ENCODE results near the gene TCERG1. TPM values are rescaled to one million over a fixed set of nuclear protein-coding genes. Genes with fewer than 3 reads are reported as not detected.

TCERG1 gene
- polyA plus RNA-seq, 3 donors: 11.6 to 37.3 (median 18.0) TPM

DNA sequence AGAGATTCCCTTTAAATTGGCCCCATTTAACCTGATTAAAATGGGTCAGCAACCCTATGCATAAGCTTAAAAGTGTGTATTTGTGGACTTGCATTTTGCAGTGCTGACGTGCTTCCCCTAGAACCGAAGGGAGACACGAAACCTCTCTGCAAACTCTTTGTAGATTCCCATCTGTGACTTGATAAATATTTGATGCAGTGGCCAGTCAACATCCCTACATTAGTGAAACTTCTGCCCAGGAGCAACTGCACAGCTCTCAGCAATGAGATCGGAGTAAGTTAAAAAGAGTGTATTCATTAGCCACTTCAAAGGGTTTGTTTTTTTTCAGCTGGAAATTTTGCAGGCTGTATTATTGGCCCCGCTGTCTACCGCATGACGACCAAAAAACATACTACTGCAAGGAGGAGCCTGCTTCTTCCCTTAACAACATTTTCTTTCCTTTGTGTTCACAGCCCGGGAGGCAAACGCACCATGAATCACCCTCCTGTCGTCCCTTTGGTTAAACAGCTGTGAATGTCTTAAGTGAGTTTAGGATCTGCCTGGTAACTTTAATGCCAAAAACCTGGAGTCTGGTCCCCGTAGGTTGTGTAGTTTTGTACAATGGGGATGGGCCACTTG, 38.0 kb upstream of the TCERG1 start:
- H3K36me3 Mint-ChIP-seq: no peaks in the 10 kb centered on the region
- H3K4me3 Mint-ChIP-seq: no peak overlapping the region
- no peaks in the 10 kb centered on the region for H3K27me3 ChIP-seq (ENCODE audit: control insufficient read depth in 2 of 2, insufficient read depth in 2 of 2, low read length in 2 of 2)
- H3K4me1 ChIP-seq (ENCODE audit: control insufficient read depth in 1 of 2, insufficient read depth in 2 of 2, low read length in 2 of 2): no peaks in the 10 kb centered on the region
- H3K4me1 Mint-ChIP-seq: peaks cover 4% of the 10 kb centered on the region
- H3K9me3 ChIP-seq (replicated peaks in 1 of 2; ENCODE audit: control insufficient read depth in 1 of 2, insufficient read depth in 1 of 2, low read length in 2 of 2): no peaks in the 10 kb centered on the region
- no peaks in the 10 kb centered on the region for H3K9me3 Mint-ChIP-seq
- no peak overlapping the region for H2AFZ ChIP-seq (ENCODE audit: insufficient read depth, low read depth, low read length, poor library complexity, severe bottlenecking)
- 100% methylated on average over 3 of the region's 11 CpGs for WGBS (ENCODE audit: insufficient coverage)
- peaks cover 0 to 3% (median 2%) of the 10 kb centered on the region in 3 donors for H3K27me3 Mint-ChIP-seq (ENCODE audit: low read depth in 3 of 3)
- no peaks in the 10 kb centered on the region for H3K79me2 ChIP-seq (ENCODE audit: insufficient read depth, low read length)
- no peak overlapping the region for H3K9ac ChIP-seq (ENCODE audit: insufficient read depth, low read length, poor library complexity, severe bottlenecking)
- no peaks in the 10 kb centered on the region for H3K36me3 ChIP-seq (replicated peaks in 1 of 2; ENCODE audit: control insufficient read depth in 1 of 2, insufficient read depth in 2 of 2, low read length in 2 of 2)
- no peak for TF ChIP-seq CTCF (IDR thresholded peaks at IDR 0.05)
- H3K4me3 ChIP-seq (replicated peaks in 1 of 3; ENCODE audit: low read depth in 2 of 3, low read length in 3 of 3): no peak overlapping the region
- H3K4me2 ChIP-seq (replicated peaks; ENCODE audit: extremely low read depth, low read length, poor library complexity, severe bottlenecking): no peak overlapping the region
- DNase-seq: no peak
- H3K27ac Mint-ChIP-seq: no peak overlapping the region
- intact Hi-C loops (cut with micrococcal nuclease): no loop called here
- no peaks in the 10 kb centered on the region for H4K20me1 ChIP-seq (ENCODE audit: insufficient read depth, low read length)
- H3K27ac ChIP-seq (ENCODE audit: low read depth in 1 of 2, low read length in 2 of 2): no peak overlapping the region

- no peak overlapping the region for H2AFZ ChIP-seq (ENCODE audit: insufficient read depth, low read depth, low read length, poor library complexity, severe bottlenecking)
- no peaks in the 10 kb centered on the region for H4K20me1 ChIP-seq (ENCODE audit: insufficient read depth, low read length)
- H3K9me3 ChIP-seq (replicated peaks in 1 of 2; ENCODE audit: control insufficient read depth in 1 of 2, insufficient read depth in 1 of 2, low read length in 2 of 2): no peaks in the 10 kb centered on the region
- H3K9ac ChIP-seq (ENCODE audit: insufficient read depth, low read length, poor library complexity, severe bottlenecking): no peak overlapping the region
- H3K27ac Mint-ChIP-seq: no peak overlapping the region
- no peaks in the 10 kb centered on the region for H3K27me3 ChIP-seq (ENCODE audit: control insufficient read depth in 2 of 2, insufficient read depth in 2 of 2, low read length in 2 of 2)
- H3K4me2 ChIP-seq (replicated peaks; ENCODE audit: extremely low read depth, low read length, poor library complexity, severe bottlenecking): no peak overlapping the region
- intact Hi-C loops (cut with micrococcal nuclease): no loop called here
- no peak overlapping the region for H3K4me3 ChIP-seq (replicated peaks in 1 of 3; ENCODE audit: low read depth in 2 of 3, low read length in 3 of 3)
- no peaks in the 10 kb centered on the region for H3K4me1 ChIP-seq (ENCODE audit: control insufficient read depth in 1 of 2, insufficient read depth in 2 of 2, low read length in 2 of 2)
- no peaks in the 10 kb centered on the region for H3K79me2 ChIP-seq (ENCODE audit: insufficient read depth, low read length)
- H3K4me3 Mint-ChIP-seq: no peak overlapping the region
- H3K36me3 ChIP-seq (replicated peaks in 1 of 2; ENCODE audit: control insufficient read depth in 1 of 2, insufficient read depth in 2 of 2, low read length in 2 of 2): no peaks in the 10 kb centered on the region
- H3K4me1 Mint-ChIP-seq: peaks cover 4% of the 10 kb centered on the region
- DNase-seq: peak in 2 of 3 donors; percentile 10
- H3K36me3 Mint-ChIP-seq: no peaks in the 10 kb centered on the region
- H3K27ac ChIP-seq (ENCODE audit: low read depth in 1 of 2, low read length in 2 of 2): no peak overlapping the region
- H3K27me3 Mint-ChIP-seq (ENCODE audit: low read depth in 3 of 3): peaks cover 0 to 3% (median 0%) of the 10 kb centered on the region in 3 donors
- no peak for TF ChIP-seq CTCF (IDR thresholded peaks at IDR 0.05)
- H3K9me3 Mint-ChIP-seq: no peaks in the 10 kb centered on the region
- 0% methylated on average over 1 of the region's 2 CpGs for WGBS (ENCODE audit: insufficient coverage)
Measured at GRCh38 chr5:146410272-146410671, 36.9 kb upstream of the TCERG1 start.

Data from CD14-positive monocyte (primary cell).